Suprapubic skin (tissue), 3 donors: ENCODE results near the gene ICOS.

Experiments used
- EP300 ChIP-seq: sonication (generic); formaldehyde crosslinking; IDR thresholded peaks from one replicate; pipeline ENCODE4 v1.6.1; 2017; ENCODE audit warnings: antibody characterized with exemption
- POLR2A ChIP-seq, 2 donors: fragments of 450-650 bp; IDR thresholded peaks; one replicate each; pipeline ENCODE4 v1.6.1; 2017; ENCODE audit warnings: antibody characterized with exemption in 2 of 2, mild to moderate bottlenecking in 2 of 2, moderate library complexity in 2 of 2
- TF ChIP-seq, protein P1 (sequence below), 2 donors: fragments of 200-600 bp in 1 of 2; fragments of 450-650 bp in 1 of 2; sonication (generic) in 1 of 2; IDR thresholded peaks; one replicate each; pipeline ENCODE4 v1.5.1; 2016 to 2019; ENCODE audit warnings: antibody characterized with exemption in 2 of 2, mild to moderate bottlenecking in 1 of 2, moderate library complexity in 1 of 2

GRCh38 chr2:203925512-203926158 is 10.9 kb upstream of the ICOS start:
- TF ChIP-seq EP300 (no peak), POLR2A (IDR thresholded peaks at IDR 0.05) (no peak)
- TF ChIP-seq, protein P1, sequence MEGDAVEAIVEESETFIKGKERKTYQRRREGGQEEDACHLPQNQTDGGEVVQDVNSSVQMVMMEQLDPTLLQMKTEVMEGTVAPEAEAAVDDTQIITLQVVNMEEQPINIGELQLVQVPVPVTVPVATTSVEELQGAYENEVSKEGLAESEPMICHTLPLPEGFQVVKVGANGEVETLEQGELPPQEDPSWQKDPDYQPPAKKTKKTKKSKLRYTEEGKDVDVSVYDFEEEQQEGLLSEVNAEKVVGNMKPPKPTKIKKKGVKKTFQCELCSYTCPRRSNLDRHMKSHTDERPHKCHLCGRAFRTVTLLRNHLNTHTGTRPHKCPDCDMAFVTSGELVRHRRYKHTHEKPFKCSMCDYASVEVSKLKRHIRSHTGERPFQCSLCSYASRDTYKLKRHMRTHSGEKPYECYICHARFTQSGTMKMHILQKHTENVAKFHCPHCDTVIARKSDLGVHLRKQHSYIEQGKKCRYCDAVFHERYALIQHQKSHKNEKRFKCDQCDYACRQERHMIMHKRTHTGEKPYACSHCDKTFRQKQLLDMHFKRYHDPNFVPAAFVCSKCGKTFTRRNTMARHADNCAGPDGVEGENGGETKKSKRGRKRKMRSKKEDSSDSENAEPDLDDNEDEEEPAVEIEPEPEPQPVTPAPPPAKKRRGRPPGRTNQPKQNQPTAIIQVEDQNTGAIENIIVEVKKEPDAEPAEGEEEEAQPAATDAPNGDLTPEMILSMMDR (IDR thresholded peaks at IDR 0.05): no peak
